Activated CD8-positive, alpha-beta memory T cell treated with anti-CD3 and anti-CD28 coated beads, Interleukin-2, amount 10 ng/mL, durations not matched to agents 7 days and 5 days (primary cell): ENCODE measurements around the gene TRDMT1. TPM values are rescaled to one million over a fixed set of nuclear protein-coding genes. Genes with fewer than 3 reads are reported as not detected.

Experiments used
- ATAC-seq: fragments of 150-1000 bp; cut with Tn5 transposase; one replicate; pipeline ENCODE4 v1.10.0; 2021; ENCODE audit warnings: moderate library complexity
- CTCF ChIA-PET: fragments of 350-600 bp; sonication (Branson Sonifier 250); formaldehyde crosslinking; loops from one replicate; lab custom pipeline; 2021; ENCODE audit warnings: antibody characterized with exemption; lab: Charles Lee
- DNase-seq: peaks from one replicate; pipeline ENCODE4 v3.0.0-alpha.2; 2020
- H3K27ac Mint-ChIP-seq: one replicate; pipeline ENCODE4 v1.8.0; 2021; ENCODE audit warnings: mild to moderate bottlenecking, mixed read lengths
- H3K27me3 Mint-ChIP-seq: one replicate; pipeline ENCODE4 v1.8.0; 2021; ENCODE audit warnings: mixed read lengths
- H3K36me3 Mint-ChIP-seq: one replicate; pipeline ENCODE4 v1.8.0; 2021; ENCODE audit warnings: mild to moderate bottlenecking, mixed read lengths
- H3K4me1 Mint-ChIP-seq: one replicate; pipeline ENCODE4 v1.8.0; 2021; ENCODE audit warnings: mixed read lengths
- H3K4me3 Mint-ChIP-seq: one replicate; pipeline ENCODE4 v1.8.0; 2021; ENCODE audit warnings: mild to moderate bottlenecking, moderate library complexity, mixed read lengths
- H3K9me3 Mint-ChIP-seq: one replicate; pipeline ENCODE4 v1.8.0; 2022; ENCODE audit warnings: low read depth, mixed read lengths
- total RNA-seq, 2 experiments: library from RNA; stranded (reverse); gene quantifications; one replicate each; pipeline ENCODE4 v1.2.3, GENCODE V29; 2021

Gene TRDMT1
- total RNA-seq, 2 experiments from 2014 or later, result 7.7 to 9.2 TPM

DNA sequence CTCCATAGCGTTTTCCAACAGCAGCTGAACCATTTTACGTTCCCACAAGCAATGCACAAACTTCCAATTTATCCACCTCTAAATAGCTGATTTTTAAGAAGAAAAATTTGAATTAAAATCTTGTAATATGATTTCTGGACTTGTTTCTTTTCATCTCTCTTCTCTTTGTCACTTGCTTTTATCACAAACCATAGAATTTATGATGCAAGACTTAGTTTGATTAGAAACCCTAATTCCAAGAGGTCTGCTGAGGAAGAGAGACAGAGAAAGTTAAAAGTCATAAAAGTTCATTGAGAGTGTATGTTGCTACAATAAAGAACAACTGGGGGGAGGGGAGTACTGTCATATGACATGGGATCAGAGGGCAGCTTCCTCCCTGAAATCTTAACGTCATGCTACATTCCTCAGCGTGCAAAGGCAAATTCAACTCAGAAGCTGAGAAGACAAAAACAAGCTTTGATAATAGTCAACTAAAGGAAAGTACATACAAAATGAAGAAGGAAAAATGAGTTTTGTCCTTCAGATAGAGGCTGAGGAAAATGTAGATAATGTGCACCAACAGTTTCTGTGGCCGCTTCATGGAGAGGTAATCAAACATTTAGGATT is 53.5 kb downstream of the TRDMT1 start:
- Mint-ChIP-seq H3K27ac (no peak overlapping the region), H3K27me3 (no peaks in the 10 kb centered on the region), H3K36me3 (peaks cover 5% of the 10 kb centered on the region), H3K4me3 (no peak overlapping the region), H3K4me1 (peaks cover 21% of the 10 kb centered on the region), H3K9me3 (no peaks in the 10 kb centered on the region)
- DNase-seq, result no peak
- no peak for ATAC-seq
- CTCF ChIA-PET, result no interaction called here

DNA sequence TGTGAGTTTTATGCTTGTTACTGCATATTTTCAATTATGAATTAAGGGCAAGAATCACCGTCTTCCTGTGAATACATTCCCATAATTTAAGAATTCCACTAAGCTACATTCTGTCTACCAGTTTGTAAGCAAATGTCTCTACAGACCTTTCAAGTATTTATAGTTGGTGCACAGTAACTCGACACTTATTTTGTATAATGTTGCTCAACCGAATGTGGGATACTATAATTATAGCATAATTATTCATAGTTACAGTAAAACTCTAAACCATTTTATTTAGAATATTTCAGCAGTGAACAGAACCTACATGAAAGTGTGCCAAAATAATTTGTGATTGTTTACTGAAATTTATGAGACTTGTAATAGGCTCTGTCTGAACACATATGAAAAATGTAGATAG is 54.6 kb downstream of the TRDMT1 start:
- Mint-ChIP-seq H3K4me1 (peaks cover 21% of the 10 kb centered on the region), H3K9me3 (no peaks in the 10 kb centered on the region), H3K27me3 (no peaks in the 10 kb centered on the region), H3K36me3 (peaks cover 5% of the 10 kb centered on the region), H3K27ac (no peak overlapping the region), H3K4me3 (no peak overlapping the region)
- DNase-seq, result no peak
- ATAC-seq, result no peak
- CTCF ChIA-PET, result no interaction called here

DNA sequence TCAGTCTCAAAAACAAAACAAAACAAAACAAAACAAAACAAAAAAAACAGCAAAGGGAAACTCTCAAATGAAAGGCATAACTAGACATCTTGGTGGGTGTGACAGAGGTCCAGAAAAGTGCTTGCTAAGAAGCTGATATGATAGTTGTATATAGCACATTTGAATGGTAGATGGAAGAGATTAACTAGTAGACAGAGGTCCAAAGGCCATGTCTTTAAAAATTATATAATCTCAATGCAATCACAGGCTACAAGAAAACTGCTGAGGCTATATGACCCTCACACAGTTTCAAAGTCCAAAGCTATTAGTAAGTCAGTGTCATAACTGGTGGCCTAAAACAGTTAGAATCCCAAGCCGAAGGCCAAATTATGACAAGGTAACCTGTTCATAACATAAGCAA is 56.2 kb downstream of the TRDMT1 start:
- Mint-ChIP-seq H3K27me3 (no peaks in the 10 kb centered on the region), H3K36me3 (peaks cover 8% of the 10 kb centered on the region), H3K27ac (peak overlapping the region; percentile 64), H3K9me3 (no peaks in the 10 kb centered on the region), H3K4me1 (peaks cover 21% of the 10 kb centered on the region), H3K4me3 (no peak overlapping the region)
- CTCF ChIA-PET, result interaction anchor here (1.9 kb wide), 1 partner anchor 85 kb away, joined by 7 read pairs; no protein-coding TSS in a partner anchor
- DNase-seq, result no peak
- ATAC-seq, result peak; percentile 27

DNA sequence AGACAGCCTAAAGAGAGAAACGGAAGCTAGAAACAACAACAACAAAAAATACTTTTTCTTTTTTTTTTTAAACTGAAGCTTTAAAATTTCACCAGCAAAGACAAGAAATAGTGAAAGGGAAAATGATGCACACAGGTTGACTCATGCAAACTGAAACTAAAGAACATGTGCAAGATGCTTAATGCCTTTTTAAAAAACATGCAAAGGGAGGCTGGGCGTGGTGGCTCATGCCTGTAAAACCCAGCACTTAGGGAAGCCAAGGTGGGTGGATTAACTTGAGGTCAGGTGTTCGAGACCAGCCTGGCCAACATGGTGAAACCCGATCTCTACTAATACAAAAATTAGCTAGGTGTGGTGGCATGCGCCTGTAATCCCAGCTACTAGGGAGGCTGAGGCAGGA is 56.7 kb downstream of the TRDMT1 start:
- DNase-seq (peak; percentile 70), ATAC-seq (peak; percentile 74)
- no peaks in the 10 kb centered on the region for H3K27me3 Mint-ChIP-seq
- peaks cover 8% of the 10 kb centered on the region for H3K36me3 Mint-ChIP-seq
- CTCF ChIA-PET, result interaction anchor here (1.9 kb wide), 1 partner anchor 86 kb away, joined by 7 read pairs; no protein-coding TSS in a partner anchor
- H3K4me1 Mint-ChIP-seq, result peaks cover 21% of the 10 kb centered on the region
- no peak overlapping the region for H3K4me3 Mint-ChIP-seq
- H3K27ac Mint-ChIP-seq, result peak overlapping the region; percentile 64
- H3K9me3 Mint-ChIP-seq, result no peaks in the 10 kb centered on the region

DNA sequence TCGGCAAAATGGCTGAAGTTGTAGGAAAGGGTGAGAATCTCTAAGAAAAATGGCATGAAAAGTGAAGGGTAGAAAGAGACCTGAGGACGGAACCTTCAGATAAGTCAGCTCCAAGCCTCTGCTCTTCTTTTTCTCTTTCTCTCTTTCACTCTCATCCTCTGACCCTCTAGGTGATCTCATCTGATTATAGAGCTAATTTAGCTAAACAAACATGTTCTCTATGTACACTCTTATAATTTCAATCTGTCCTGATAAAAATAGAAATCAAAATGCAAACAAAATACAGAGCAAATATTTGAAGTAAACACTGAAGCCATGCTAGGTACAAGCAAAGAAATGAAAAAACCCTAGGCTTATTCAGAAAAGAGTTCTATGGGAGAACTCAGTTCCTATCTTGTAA is 57.4 kb downstream of the TRDMT1 start:
- peaks cover 21% of the 10 kb centered on the region for H3K4me1 Mint-ChIP-seq
- CTCF ChIA-PET, result interaction anchor here (1.4 to 1.9 kb wide), 2 partner anchors 8 to 86 kb away, joined by 3 to 7 read pairs; no protein-coding TSS in a partner anchor
- peaks cover 7% of the 10 kb centered on the region for H3K36me3 Mint-ChIP-seq
- H3K4me3 Mint-ChIP-seq, result no peak overlapping the region
- H3K9me3 Mint-ChIP-seq, result no peaks in the 10 kb centered on the region
- no peaks in the 10 kb centered on the region for H3K27me3 Mint-ChIP-seq
- no peak for DNase-seq
- no peak for ATAC-seq
- no peak overlapping the region for H3K27ac Mint-ChIP-seq

DNA sequence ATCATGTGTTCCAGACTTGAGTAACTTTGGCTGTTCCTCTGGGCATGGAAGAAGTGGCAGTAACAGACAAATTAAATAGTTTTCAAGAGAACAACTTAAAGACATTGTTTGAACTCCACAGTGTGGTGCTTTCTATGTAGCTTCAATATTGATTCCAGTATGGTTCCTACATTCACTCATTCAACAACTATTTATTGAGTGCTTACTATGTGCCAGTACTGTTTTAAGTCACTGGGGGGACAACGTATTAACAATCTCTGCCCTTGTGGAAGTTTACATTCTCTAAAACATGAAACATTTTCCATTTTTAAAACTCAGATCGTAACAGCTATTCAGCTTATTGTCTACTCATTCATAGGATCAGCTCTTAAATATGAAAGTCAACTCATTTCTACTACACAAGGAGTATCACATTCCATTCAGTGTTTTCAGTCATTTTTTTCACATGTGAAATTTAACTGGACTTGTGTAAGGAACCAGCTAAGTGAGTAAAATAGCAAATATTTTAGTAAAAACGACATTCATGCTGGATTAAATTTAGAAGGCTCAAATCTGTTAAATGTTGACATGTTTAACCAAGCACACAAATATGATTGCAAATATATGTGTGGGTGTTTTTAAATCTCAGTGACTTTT is 58.3 kb downstream of the TRDMT1 start:
- DNase-seq (no peak), ATAC-seq (no peak)
- no peak overlapping the region for H3K27ac Mint-ChIP-seq
- H3K4me3 Mint-ChIP-seq, result no peak overlapping the region
- peaks cover 21% of the 10 kb centered on the region for H3K4me1 Mint-ChIP-seq
- CTCF ChIA-PET, result interaction anchor here (1.4 kb wide), 1 partner anchor 9 kb away, joined by 3 read pairs; no protein-coding TSS in a partner anchor
- H3K27me3 Mint-ChIP-seq, result no peaks in the 10 kb centered on the region
- H3K9me3 Mint-ChIP-seq, result no peaks in the 10 kb centered on the region
- H3K36me3 Mint-ChIP-seq, result peaks cover 7% of the 10 kb centered on the region

DNA sequence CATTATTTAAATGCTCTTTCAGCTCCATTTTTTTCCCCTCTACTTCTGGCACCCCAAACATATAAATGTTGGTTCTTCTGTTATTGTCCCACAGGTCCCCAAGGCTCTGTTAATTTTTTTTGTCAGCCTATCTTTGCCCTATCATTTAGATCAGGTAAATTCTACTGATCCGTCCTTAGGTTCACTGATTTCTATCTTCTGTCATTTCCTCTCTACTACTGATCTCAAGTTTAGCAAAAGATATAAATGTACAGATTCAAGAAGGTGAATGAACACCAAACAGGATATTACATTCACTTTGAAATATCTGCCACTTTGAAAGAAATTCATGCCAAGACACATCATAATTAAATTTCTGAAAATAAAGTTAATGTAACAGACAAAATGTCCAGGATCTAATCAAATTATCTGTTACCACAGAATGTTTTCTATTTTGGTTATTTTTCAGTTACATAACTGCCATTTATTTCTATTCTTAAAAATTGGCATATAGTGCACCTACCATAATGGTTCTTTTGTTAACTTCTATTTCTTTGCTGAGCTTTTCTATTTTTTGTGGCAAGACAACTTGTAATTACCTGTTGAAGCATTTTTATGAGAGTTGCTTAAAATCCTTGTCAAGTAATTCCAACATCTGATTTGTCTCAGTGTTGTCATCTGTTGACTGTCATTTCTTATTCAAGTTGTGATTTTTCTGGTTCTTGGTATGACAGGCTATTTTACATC is 59.8 kb downstream of the TRDMT1 start:
- CTCF ChIA-PET, result no interaction called here
- peaks cover 5% of the 10 kb centered on the region for H3K36me3 Mint-ChIP-seq
- H3K27ac Mint-ChIP-seq, result no peak overlapping the region
- no peaks in the 10 kb centered on the region for H3K9me3 Mint-ChIP-seq
- H3K4me1 Mint-ChIP-seq, result peaks cover 21% of the 10 kb centered on the region
- no peak for ATAC-seq
- no peak overlapping the region for H3K4me3 Mint-ChIP-seq
- H3K27me3 Mint-ChIP-seq, result no peaks in the 10 kb centered on the region
- DNase-seq, result no peak

DNA sequence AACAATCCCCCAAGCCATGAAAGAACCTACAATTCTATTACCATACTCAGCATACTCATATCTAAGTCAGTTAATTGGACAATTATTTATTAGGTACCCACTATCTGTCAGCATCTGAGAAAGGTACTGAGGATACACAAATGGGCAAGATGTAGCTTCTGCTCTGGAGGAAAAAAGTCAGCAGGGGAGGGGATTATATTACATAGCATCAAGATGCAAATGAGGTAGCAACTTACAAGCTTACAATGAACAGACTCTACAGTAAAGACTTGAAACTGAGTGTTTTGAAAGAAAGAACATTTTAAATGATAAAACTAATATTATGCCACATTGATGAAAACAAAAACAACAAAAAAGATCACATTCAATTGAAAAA is 61.1 kb downstream of the TRDMT1 start:
- Mint-ChIP-seq H3K4me1 (peaks cover 17% of the 10 kb centered on the region), H3K27me3 (no peaks in the 10 kb centered on the region), H3K9me3 (no peaks in the 10 kb centered on the region), H3K27ac (no peak overlapping the region), H3K4me3 (no peak overlapping the region), H3K36me3 (peaks cover 5% of the 10 kb centered on the region)
- DNase-seq (no peak), ATAC-seq (no peak)
- CTCF ChIA-PET, result no interaction called here

DNA sequence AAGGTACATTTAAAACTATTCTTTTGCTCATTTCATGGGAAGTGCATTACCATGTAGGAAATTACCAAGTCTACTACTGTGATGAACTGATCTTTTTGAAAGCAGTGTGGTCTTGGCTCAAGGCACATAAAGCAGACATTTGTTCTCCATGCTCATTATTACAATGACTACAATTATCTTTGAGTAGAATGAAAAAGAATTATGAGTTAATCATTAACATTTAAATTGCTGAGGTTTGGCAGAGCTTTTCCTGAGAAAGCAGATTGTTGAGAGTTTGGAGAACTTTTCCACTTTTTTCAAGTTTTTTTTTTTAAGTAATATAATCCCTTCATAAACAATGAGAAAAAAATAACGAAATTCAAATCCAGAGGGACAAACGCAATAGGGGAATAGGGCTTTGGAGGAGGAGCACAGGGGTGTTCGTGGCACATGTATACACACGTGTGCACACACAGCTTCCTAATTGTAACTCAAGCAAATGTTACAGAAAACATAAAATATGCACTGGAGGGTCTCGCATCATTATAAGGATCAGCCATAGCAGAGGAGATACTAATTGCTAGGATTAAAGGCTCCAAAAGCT is 62.9 kb downstream of the TRDMT1 start:
- no peaks in the 10 kb centered on the region for H3K27me3 Mint-ChIP-seq
- CTCF ChIA-PET, result no interaction called here
- peaks cover under 1% of the 10 kb centered on the region for H3K4me1 Mint-ChIP-seq
- peaks cover 4% of the 10 kb centered on the region for H3K36me3 Mint-ChIP-seq
- ATAC-seq, result no peak
- H3K4me3 Mint-ChIP-seq, result no peak overlapping the region
- H3K9me3 Mint-ChIP-seq, result no peaks in the 10 kb centered on the region
- no peak overlapping the region for H3K27ac Mint-ChIP-seq
- DNase-seq, result no peak

DNA sequence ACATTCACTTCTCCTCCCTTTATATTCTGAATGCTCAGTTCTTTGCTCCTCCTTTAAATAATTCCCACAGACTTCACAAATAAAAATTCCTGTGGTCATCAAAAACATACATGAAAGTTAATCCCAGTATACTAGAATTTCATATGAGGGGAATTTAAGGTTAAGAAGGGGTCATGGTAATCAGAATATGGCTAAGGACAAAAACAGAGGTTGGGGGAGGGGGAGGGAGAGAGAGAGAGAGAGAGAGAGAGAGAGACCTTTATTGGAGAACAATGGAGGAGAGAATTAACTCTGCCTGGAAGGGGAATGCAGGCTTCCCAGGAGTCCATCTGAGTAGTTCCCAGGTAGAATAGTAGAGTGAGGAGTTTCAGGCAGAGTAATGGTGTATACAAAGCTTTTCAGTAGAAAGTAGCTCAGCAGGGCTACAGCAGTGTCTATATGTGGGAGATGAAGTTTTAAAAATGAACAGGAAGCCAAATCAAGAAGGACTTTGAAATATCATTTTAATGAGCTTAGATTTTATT is 66.7 kb downstream of the TRDMT1 start:
- H3K4me1 Mint-ChIP-seq, result no peaks in the 10 kb centered on the region
- no peak overlapping the region for H3K27ac Mint-ChIP-seq
- DNase-seq (no peak), ATAC-seq (no peak)
- no peaks in the 10 kb centered on the region for H3K27me3 Mint-ChIP-seq
- no peak overlapping the region for H3K4me3 Mint-ChIP-seq
- H3K9me3 Mint-ChIP-seq, result no peaks in the 10 kb centered on the region
- CTCF ChIA-PET, result interaction anchor here (1.5 kb wide), 1 partner anchor 95 kb away, joined by 3 read pairs; no protein-coding TSS in a partner anchor
- H3K36me3 Mint-ChIP-seq, result peaks cover 3% of the 10 kb centered on the region

DNA sequence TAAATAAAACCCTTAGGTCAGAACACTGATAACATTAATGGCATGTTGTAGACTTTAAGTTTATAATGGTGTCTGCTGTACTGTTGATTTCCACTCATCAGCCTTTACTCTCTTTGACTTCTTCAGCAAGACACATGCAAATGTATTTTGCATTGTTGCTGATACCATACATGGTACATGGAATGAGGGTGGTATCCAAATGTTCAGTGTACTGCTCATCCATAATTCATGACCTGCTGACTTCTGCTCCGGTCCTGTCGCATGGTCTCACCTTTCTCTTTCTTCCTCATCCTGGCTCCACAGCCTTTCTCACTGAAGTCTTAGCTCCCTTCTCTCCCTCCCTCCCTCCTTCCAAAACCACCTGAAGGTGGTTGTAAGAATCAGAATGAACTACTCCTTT is 67.2 kb downstream of the TRDMT1 start:
- H3K4me1 Mint-ChIP-seq, result no peaks in the 10 kb centered on the region
- no peaks in the 10 kb centered on the region for H3K27me3 Mint-ChIP-seq
- CTCF ChIA-PET, result no interaction called here
- peaks cover 3% of the 10 kb centered on the region for H3K36me3 Mint-ChIP-seq
- H3K4me3 Mint-ChIP-seq, result no peak overlapping the region
- H3K27ac Mint-ChIP-seq, result no peak overlapping the region
- ATAC-seq (no peak), DNase-seq (no peak)
- H3K9me3 Mint-ChIP-seq, result no peaks in the 10 kb centered on the region

DNA sequence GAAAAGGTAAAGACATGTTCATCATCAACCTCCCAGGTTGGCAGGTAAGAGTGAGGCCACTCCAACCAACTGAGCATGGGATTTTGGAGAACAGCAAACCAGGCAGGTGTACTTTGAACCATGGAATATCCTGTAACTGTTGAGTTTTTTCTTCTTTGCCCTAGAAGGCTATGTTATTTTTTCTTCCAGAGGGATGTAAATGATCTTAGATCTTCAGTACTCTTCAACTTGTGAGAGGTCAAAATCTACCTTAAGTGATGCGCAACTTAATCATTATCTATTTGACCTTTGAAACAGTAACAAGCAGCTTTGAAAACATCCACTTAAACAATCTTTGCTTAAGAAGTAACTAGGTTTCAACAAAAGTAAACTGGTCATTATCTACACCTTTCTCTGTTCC is 71.7 kb downstream of the TRDMT1 start, which contains the start of gene CUBN:
Gene CUBN, minus strand, starts transcription at position 71 of the 400 bp plus-strand sequence. Its CDS starts 46 bp downstream, at position 25.
- CTCF ChIA-PET, result no interaction called here
- H3K27ac Mint-ChIP-seq, result no peak within 1 kb of the TSS
- H3K9me3 Mint-ChIP-seq, result no peaks in the 10 kb centered on the region
- H3K4me3 Mint-ChIP-seq, result no peak within 1 kb of the TSS
- peaks cover 3% of the 10 kb centered on the region for H3K36me3 Mint-ChIP-seq
- ATAC-seq (no peak), DNase-seq (no peak)
- peaks cover 20% of the 10 kb centered on the region for H3K4me1 Mint-ChIP-seq
- H3K27me3 Mint-ChIP-seq, result no peaks in the 10 kb centered on the region

DNA sequence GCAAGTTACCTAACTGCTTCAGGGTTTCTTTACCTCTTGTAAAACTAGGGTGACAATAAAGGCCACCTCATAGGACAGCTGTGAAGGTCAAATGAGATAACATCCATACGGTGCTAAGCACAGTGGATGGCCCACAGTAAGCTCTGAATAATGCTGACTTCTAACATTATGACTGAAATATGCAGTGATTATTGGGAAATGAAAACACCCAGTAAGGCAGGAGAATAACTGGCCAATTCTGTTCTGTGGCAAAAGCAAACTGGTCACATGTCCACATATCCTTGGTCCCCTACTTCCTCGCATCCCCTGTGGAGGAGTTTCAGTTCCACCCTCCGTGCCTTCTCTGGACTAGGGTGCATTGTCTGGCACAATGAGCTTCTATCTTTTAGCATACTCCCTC is 73.2 kb downstream of the TRDMT1 start:
- H3K27ac Mint-ChIP-seq, result no peak overlapping the region
- CTCF ChIA-PET, result no interaction called here
- ATAC-seq (no peak), DNase-seq (no peak)
- no peaks in the 10 kb centered on the region for H3K27me3 Mint-ChIP-seq
- peaks cover 3% of the 10 kb centered on the region for H3K36me3 Mint-ChIP-seq
- no peak overlapping the region for H3K4me3 Mint-ChIP-seq
- H3K4me1 Mint-ChIP-seq, result peaks cover 21% of the 10 kb centered on the region
- H3K9me3 Mint-ChIP-seq, result no peaks in the 10 kb centered on the region
